Putamen (tissue), 1 donor: Measurements from ENCODE around the gene TMCO1.
"Not testable (repeated sequence)": the region's sequence is repeated elsewhere in the genome, so short reads cannot be mapped to it uniquely, and the experiment has no call there.

Experiments used
- DNase-seq: peaks from one replicate; pipeline ENCODE4 v3.0.0-alpha.2; 2016; ENCODE audit warnings: low spot score

Gene TMCO1

GRCh38 chr1:165686971-165687433 lies 81.7 kb downstream of the TMCO1 start:
- DNase-seq, result no peak

- no peak for DNase-seq
Measured at GRCh38 chr1:165686121-165686970, 82.3 kb downstream of the TMCO1 start.

GRCh38 chr1:165683848-165684485 lies 84.7 kb downstream of the TMCO1 start:
- DNase-seq, result no peak

GRCh38 chr1:165680773-165681172 lies 87.9 kb downstream of the TMCO1 start:
- not testable (repeated sequence) for DNase-seq

- no peak for DNase-seq
Measured at GRCh38 chr1:165680303-165680702, 88.4 kb downstream of the TMCO1 start.

GRCh38 chr1:165679282-165680036 lies 89.2 kb downstream of the TMCO1 start:
- DNase-seq, result no peak

- DNase-seq, result no peak
Measured at GRCh38 chr1:165678509-165678908, 90.2 kb downstream of the TMCO1 start.
